ENCODE measurements around the gene HK2.
"Not testable (repeated sequence)": the region's sequence is repeated elsewhere in the genome, so short reads cannot be mapped to it uniquely, and the experiment has no call there.

Gene HK2

DNA sequence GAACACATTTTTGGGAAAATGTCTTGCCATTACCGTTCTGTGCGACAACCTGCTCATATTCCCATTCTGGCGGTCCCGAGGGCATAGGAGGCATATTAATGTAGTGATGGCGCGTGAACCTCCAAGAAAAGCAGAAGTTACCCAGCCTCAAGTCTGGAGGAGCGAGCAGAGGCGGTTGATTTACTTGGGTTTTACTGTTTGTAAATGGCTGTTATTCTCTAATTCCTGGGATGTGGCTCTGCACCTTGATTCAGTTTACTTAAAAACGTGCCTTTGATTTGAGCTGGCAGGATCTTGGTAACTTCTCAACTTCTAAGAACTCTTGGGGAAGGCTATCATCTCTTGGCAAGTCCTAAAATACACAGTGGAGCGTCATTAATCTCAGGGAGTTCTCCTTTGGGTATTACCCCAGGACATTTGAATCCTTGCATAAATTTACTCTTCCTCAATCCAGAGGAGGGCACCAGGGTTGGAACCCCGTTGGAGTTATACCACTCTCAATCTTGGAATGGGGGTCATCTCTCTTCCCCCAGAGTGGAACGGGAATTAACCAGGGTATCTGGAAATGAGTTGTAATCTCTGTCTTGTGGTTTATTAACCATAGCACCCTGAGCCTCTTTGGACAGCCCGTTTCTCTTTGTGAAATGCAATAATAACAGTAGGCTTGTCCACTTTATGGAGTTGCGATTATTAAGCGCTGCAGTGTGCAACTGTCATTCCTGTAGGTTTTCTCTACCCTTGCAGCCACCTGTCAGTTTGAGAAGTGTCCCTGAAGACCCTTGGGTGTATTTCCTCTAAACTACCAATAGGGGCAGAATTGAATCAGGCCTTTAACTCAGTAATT, 2.1 kb downstream of the HK2 start:
- DNase-seq = peak; percentile 71

DNA sequence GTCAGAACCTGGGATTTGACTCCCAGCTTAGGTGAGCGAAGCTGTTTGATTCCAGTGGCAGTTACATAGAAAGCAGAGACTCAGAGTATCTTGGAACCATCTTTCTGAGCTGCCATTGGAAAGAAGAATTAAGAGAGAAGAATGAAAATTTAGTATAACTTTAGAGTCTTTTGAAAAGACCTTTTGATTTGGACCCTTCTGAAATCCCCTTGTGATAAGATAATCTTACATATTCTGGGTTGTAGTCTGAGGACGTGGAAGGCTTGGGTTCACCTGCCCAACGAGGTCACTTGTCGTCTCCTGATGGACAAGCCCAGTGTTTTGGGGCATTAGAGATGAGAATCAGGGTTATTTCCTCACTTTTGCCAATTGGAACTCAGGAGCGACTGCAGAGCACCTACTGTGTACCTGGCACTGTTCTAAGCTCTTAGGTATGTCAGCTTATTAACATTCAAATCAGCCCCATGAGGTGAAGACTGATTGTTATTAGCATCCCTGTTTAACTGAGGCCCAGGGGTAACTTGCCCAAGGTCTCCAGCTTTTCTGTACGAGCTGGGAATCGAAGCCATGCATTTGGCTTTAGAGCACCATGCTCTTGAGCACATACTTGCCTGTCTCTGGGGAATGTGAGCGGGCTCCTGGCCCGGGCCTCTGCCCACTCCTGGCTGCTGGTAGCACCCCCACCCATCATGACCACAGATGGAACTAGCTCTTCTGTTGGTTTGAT, 2.9 kb downstream of the HK2 start:
- no peak for DNase-seq

DNA sequence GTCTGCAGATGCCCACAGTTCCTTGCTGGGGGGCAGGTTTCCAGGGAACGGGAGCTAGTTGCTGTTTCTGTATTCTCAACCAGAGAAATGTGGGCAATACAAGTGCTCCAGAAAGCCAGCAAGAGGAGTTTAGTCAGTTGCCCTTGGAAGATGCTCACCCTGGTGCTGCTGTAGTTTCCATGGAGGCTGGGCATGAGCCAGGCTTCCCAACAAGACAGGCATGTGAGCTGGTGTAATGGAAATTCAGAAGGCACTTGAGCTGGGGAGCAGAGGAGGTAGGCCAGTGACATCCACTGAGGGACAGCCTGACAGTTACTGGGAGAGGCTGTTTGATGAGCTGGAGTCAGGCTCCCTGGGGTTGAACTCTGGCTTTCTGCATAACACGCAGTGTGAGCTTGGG, 7.7 kb downstream of the HK2 start:
- DNase-seq = no peak

DNA sequence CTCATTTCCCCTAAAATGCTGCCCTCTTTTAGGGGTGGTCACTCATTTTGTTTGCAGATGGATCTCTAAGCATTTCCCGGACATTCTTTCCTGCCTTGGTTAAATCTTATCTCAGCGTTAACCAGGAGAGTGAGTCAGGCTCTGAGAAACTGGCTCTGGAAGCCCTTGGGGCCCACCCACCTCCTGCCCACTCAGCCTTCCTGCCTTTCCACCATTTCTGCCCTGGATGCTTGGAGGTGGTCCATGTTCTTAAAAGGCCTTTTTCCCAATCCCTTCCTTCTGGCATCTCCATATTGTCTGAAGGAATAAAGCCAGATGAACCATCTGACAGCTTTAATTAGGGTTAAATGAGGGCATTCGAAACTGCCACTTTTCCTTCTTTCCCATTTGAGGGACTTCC, 9.5 kb downstream of the HK2 start:
- DNase-seq = no peak

DNA sequence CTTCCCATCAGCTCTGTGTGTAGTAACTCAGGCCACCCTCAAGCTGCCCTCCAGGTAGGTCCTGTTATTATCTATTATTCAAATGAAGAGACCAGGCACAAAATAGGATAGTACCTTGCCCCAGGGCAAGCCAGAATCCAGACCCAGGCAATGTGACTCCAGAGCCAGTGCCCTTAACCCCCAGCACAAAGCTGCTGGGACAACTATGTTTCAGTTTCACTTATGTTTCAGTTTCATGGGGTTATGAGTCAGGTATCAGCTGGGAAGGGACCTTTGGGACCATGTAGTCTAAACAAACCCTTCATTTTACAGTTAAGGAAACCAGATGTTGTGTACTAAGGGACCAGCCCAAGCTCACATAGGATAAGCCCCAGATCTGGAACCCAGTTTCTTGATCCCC, 10.0 kb downstream of the HK2 start:
- no peak for DNase-seq

DNA sequence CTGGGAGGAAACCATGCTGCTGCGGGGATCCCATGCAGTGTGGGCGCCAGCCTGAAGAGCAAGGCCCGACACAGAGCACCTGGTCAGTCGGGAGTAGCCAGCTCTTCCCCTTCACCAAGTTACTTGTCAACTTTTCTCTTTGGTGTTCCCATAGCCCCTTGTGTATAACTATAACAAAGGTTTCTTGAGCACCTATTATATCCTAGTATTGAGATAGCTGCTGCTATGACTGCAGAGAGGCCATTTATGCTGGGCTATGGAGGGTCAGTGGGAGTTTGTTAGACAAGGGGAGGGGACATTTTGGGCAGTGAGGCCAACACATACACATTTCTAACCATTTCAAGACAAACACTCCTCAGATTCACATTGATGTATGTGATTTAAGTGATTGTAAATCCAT, 10.8 kb downstream of the HK2 start:
- no peak for DNase-seq

DNA sequence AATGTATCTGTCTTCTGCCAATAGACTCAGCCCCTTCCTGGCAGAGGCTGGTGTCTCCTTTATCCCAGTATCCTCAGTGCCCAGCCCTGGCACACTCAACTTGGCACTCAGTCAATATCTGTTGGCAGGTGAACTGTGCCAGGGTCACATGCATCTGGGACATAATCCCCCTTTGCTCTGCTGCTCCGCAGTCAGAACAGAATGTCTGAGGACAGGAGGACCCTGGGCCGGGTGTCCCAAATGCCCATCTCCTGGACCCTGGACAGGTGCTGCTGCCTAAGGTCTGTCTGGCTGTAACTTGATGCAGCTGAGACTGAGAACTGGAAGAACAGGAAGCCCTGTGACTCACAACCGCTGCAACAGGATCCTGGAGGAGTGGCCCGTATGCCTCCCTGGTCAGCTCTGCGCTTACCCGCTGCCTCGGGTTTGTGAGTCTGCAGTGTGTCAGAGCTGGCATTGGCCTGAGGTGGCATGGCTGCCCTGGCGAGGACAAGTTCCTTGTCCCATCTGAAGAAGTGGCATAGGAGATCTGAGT, 11.4 kb downstream of the HK2 start:
- DNase-seq = peak; percentile 42

DNA sequence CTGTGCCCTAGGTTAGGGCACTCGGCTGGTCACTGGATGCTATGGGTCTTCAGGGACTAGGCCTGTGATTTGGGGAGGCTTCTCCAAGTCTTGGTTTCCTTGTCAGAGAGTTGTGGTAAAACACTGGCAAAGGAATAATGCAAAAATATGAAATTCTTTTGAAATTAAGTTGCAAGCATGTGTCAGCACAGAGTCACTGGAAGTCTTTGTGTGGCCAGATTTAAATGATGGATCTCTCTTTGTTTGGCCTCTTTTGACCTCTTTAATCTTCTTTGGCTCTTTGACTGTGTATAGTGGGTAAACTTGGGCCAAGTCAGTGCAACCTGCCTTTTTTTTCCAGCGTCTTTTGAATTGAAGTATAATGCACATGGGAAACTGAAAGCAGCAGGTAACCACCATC, 12.1 kb downstream of the HK2 start:
- DNase-seq = no peak

DNA sequence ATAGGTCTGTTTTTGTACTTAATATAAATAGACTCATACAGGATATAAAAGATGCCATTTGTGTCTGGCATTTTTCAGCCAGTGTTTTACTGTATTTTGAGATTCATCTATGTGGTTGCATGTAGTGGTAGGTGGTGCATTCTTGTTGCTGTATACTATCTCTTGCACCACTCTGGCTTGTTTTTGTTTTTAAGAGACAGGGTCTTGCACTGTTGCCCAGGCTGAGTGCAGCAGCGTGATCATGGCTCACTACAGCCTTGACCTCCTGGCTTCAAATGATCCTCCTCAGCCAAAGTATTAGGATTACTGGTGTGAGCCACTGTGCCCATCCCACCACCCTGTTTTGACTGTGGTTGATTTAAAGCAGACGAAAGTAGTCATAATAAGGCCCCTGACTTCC, 12.6 kb downstream of the HK2 start:
- DNase-seq = no peak

DNA sequence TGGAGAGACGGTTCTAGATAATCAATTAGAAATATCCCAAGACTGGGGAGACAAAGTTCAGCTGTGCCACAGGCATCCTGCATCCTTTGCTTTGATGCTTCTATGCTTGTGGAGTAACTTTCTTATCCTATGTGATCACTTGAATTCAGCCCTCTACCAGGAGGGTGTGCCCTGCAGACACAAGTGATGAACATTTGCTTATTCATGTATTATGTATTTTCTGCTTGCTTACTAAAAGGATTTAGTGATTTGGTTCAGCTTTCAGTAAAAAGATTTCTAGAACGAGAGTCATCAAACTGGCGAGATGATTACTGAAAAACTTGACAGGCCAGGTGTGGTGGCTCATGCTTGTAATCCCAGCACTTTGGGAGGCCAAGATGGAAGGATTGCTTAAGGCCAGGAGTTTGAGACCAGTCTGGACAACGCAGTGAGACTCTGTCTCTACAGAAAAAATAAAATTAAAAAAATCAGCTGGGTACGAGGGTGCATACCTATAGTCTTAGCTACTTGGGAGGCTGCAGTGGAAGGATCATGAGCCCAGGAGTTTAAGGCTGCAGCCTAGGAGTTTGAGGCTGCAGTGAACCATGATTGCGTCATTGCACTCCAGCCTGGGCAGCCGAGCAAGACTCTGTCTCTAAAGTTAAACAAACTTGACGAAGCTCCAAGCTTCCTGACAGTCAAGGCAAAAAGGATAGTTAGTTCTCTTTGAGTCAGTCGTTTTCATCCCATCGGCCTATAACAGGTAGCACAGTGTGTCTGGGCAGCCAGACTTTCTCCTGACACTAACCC, 13.3 kb downstream of the HK2 start:
- no peak for DNase-seq

DNA sequence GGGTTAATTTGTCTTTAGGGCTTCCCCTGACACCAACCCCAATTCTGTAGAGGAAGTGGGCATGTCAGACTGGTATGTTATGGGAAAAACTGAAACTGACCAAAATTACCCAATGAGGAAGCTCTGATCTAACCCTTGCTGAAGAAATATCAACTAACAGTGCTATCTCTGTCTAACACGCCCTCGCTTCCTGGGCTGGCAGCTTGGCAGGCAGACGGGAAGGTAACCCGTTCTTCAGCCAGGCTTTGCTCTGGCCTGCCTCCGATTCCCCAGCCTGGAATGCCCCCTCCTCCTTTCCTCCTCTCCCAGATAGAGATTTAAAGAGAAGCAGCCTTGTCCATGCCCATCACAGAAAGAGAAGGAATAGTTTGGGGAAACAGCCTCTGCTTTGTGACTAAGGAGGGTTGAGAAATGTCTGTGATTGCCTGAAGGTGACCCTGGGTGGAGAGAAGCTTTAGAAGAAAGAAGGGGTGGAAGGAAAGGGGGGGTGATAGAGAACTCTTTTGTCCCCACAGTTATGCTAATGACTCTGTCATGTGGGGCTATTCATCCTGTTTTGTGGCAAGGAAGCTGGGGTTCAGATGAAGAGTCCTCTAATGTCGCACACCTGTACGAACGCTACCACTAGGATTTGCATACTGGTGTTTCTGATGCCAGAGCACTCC, 15.4 kb downstream of the HK2 start:
- peak; percentile 89 for DNase-seq

DNA sequence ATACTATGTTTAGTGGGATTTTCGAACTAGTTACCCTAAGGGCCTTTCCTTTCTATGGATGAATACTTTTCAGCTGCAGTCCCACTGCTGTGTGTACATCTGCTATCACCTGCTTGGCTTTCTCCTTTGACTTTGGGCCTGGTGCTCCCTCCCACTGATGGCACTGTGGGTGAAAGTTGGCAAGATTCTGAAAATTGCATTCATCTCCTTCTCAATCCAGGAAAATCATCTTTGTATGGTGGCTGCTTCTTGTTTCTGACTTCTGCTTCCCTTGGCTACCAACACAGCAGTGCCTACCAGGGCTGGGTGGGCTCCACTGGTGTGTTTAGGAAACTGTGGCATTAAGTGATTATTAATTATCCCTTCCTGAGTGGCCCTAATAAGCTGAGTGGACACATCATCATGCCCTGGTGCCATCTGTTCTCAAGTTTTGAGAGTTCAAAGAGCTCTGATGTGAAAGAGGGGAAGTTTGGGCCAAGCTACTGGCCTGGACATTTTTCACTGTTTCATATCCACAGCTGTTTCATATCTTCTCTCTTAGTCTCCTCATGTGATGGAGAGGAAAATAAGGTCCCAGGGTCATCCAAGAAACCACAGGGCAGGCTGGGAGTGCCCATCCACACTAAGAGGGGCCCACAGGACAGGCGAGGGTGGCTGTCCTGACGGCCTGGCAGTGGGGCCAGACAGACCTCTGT, 16.7 kb downstream of the HK2 start:
- DNase-seq = no peak

DNA sequence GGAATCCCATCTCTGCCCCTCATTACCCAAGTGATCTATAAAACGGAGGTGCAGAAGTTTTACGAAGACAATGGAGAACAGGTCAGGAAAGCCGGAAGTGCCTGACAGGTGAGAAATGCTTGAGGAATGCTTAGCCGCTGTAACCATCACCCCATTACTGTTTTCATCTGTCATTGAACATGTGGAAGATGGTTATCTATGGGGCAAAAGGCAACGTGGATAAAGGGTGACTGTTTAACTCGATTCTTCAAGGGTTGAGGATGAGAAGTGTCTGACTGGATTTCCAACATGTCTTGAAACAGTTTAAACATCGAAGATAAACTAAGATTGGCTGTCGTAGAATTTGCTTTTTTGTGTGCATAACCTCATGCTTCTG, 17.3 kb downstream of the HK2 start:
- DNase-seq = no peak

DNA sequence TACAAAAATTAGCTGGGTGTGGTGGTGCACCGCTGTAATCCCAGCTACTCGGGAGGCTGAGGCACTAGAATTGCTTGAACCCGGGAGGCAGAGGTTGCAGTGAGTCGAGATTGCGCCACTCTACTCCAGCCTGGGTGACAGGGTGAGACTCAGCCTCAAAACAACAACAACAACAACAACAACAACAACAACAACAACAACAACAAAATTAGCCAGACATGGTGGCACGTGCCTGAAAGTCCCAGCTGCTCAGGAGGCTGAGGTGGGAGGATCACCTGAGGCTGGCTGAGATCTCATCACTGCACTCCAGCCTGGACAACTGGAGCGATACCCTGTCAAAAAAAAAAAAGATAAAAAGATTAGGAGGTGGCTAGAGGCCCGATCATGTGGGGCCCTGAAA, 19.4 kb downstream of the HK2 start:
- not testable (repeated sequence) for DNase-seq

DNA sequence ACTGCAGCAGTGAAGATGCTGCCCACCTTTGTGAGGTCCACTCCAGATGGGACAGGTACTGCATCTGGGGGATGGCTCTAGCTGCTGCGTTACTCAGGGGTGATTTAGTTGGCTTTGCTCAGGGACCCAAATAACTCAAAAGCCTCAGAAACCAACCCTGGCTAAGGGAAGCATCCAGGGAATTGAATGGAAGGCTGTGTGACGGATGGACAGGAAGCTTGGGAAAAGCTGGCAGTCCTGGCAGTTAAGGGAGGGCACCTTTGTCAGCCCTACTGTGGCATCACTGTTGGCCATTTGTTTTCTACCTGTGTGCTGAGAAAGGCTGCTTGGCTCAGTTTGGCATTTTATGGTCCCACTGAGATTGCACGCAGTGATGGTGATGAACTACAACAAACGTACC, 20.5 kb downstream of the HK2 start:
- no peak for DNase-seq

DNA sequence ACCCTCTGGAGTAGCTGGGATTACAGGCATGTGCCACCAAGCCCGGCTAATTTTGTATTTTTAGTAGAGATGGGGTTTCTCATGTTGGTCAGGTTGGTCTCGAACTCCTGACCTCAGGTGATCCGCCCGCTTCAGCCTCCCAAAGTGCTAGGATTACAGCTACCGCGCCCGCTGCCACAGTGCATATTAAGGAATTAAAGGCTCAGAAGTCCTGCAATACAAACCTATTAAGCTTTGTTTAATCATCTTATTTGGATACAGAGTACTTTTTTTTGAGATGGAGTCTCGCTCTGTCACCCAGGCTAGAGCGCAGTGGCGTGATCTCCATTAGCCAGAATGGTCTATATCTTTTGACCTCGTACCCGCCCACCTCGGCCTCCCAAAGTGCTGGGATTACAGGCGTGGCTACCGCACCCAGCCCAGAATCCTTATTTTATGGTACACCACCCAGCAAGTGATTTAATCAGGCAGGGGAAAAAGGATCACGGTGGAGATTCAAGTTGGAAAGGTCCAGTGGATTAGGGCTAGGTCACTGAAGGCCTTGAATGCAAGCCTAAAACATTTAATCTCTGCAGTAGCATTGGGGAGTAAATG, 21.3 kb downstream of the HK2 start:
- DNase-seq = not testable (repeated sequence)

DNA sequence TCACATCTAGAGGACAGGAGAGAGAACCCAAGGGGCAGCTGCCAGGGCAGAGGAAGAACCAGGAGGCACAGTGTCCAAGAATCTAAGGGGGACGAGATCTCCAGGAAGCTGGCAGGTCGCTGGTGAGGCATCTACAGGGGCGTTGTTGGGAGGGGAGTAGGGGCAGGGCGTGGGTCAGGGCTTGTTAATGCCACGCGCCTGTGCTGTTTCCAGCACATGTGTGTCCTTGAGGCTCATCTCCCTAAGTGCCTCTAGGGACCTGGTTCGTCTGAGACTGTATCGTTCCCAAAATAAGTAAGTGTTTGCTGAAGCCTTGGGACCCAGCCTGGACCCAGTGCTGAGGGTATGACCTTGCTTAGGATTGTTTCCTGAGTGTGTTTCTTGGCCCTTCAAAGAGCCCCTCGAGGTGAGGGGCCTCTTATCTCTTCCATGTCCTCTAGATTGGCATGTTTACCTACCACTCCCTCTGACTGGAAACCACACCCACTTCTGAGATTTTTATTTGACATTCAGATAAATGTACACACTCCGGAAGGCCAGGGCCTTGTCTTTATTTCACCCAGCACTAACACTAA, 22.2 kb downstream of the HK2 start:
- DNase-seq = no peak

DNA sequence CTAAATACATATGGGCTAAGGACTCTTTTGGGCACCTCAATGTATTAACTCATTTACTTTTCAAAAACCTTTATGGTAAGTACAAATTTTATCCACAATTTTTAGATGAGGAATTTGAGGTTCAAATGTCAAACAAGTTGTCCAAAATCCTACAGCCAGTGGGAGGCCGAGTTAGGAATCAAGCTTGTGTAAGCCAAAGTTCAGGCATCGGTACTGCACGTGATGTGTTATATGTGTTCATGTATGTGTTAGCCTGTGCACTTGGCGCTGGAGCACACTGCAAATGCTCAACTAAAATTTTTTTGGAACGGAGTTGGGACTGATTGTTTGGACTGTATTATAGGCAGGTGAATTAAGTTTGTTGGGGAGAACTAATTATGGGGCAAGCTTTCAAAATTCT, 22.7 kb downstream of the HK2 start:
- DNase-seq = no peak

DNA sequence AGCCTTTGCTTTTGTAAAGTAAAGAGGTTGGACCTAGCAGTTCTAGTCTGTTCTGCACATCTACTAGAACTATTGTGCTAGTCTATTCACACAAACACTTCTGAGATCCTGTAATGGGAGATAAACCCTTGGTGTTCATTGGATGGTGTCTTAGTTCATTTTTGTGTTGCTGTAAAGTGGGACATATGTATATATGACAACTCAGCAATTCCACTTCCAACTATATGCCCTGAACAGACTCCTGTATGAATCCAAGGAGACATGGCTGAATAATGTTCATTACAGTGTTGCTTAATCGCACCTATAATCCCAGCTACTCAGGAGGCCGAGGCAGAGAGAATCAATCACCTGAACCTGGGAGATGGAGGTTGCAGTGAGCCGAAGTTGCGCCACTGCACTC, 23.3 kb downstream of the HK2 start:
- DNase-seq = no peak

DNA sequence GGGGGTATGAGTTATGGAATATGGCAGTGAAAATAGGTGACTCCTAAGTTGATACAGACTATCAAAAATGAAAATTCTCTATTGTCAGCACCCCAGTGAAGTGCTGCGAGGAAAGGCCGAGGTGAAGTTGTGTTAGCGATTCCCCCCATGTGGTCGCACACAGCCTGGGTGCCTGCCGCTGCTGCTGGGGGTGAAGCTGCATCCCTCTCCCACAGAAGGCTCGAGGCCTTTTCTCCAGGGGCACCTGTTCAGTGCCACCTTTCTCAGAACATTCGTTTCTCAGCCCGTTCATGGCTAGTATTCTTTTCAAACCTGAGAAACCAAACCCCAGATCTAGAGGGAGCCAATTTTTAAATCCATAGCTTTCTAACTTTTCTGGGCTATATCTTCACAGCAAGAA, 23.8 kb downstream of the HK2 start:
- DNase-seq = no peak

DNA sequence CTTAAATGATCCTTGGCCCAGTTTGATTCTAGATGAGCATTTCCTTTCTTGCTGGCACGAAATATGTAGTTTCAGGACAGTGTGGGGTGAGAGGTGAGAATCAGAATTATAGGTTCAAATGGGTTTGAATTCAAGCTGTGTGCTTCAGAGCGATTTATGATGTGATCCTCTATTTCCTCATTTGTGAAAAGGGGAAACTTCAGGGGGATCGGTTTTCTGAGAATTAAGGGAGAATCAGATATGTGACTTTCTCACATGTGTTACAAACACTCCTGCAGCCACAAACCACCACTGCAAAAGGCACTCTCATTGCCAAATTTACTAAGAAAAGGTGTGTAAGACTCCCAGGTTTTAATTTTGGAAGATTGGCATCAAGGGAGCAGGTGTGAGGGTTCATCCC, 24.4 kb downstream of the HK2 start:
- no peak for DNase-seq

DNA sequence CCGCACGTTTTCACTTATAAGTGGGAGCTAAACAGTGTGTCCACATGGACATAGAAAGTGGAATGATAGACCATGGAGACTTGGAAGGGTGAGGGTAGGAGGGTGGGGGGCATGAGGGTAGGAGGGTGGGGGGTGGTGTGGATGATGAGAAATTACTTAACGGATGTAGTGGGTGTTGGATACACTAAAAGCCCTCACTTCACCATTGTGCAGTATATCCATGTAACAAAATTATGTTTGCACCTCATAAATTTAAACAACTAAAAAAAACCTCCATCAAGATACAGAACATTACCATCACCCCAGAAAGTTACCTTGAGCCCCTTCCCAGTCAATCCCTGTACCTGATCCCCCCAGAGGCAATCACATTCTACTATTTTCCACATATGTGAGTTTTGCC, 26.2 kb downstream of the HK2 start:
- no peak for DNase-seq
